ENCODE measurements around the gene PROSER2.

DNA sequence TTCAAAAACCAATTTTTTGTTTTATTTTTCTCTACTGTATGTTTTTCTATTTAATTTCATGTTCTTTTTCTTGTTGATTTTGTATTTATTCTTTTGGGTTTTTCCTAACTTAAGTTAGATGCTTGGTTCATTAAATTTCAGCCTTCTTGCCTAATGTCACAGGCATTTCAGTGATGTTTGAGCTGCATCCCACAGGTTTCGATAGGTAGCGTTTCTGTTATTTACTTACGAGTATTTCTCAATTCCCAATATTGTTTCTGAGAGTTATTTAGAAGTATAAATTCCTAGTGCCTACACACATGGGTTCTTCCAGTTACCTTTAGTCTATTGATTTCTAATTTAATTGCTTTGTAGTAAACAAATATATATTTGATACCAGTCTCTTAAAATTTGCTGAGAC is 18.2 kb downstream of the PROSER2 start:
- TF ChIP-seq, protein P1, sequence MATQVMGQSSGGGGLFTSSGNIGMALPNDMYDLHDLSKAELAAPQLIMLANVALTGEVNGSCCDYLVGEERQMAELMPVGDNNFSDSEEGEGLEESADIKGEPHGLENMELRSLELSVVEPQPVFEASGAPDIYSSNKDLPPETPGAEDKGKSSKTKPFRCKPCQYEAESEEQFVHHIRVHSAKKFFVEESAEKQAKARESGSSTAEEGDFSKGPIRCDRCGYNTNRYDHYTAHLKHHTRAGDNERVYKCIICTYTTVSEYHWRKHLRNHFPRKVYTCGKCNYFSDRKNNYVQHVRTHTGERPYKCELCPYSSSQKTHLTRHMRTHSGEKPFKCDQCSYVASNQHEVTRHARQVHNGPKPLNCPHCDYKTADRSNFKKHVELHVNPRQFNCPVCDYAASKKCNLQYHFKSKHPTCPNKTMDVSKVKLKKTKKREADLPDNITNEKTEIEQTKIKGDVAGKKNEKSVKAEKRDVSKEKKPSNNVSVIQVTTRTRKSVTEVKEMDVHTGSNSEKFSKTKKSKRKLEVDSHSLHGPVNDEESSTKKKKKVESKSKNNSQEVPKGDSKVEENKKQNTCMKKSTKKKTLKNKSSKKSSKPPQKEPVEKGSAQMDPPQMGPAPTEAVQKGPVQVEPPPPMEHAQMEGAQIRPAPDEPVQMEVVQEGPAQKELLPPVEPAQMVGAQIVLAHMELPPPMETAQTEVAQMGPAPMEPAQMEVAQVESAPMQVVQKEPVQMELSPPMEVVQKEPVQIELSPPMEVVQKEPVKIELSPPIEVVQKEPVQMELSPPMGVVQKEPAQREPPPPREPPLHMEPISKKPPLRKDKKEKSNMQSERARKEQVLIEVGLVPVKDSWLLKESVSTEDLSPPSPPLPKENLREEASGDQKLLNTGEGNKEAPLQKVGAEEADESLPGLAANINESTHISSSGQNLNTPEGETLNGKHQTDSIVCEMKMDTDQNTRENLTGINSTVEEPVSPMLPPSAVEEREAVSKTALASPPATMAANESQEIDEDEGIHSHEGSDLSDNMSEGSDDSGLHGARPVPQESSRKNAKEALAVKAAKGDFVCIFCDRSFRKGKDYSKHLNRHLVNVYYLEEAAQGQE (IDR thresholded peaks at IDR 0.05): no peak
- TF ChIP-seq, protein P2, sequence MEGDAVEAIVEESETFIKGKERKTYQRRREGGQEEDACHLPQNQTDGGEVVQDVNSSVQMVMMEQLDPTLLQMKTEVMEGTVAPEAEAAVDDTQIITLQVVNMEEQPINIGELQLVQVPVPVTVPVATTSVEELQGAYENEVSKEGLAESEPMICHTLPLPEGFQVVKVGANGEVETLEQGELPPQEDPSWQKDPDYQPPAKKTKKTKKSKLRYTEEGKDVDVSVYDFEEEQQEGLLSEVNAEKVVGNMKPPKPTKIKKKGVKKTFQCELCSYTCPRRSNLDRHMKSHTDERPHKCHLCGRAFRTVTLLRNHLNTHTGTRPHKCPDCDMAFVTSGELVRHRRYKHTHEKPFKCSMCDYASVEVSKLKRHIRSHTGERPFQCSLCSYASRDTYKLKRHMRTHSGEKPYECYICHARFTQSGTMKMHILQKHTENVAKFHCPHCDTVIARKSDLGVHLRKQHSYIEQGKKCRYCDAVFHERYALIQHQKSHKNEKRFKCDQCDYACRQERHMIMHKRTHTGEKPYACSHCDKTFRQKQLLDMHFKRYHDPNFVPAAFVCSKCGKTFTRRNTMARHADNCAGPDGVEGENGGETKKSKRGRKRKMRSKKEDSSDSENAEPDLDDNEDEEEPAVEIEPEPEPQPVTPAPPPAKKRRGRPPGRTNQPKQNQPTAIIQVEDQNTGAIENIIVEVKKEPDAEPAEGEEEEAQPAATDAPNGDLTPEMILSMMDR (IDR thresholded peaks at IDR 0.05; ENCODE audit: low read depth, low read length, missing input control): no peak
- peak in 1 of 2 donors; percentile 24 for TF ChIP-seq RXRA (IDR thresholded peaks at IDR 0.05)
- TF ChIP-seq JUND (IDR thresholded peaks at IDR 0.05): peak; percentile 43 to 54
- peak; percentile 27 for TF ChIP-seq SP1 (IDR thresholded peaks at IDR 0.05)
- TF ChIP-seq, protein P3, sequence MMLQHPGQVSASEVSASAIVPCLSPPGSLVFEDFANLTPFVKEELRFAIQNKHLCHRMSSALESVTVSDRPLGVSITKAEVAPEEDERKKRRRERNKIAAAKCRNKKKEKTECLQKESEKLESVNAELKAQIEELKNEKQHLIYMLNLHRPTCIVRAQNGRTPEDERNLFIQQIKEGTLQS (IDR thresholded peaks at IDR 0.05): no peak
- TF ChIP-seq GABPA (IDR thresholded peaks at IDR 0.05 in 1 of 2, conservative IDR thresholded peaks at IDR 0.05 in 1 of 2): no peak

Measured in liver (tissue), 3 donors.